ENCODE data around the gene FGR.

DNA sequence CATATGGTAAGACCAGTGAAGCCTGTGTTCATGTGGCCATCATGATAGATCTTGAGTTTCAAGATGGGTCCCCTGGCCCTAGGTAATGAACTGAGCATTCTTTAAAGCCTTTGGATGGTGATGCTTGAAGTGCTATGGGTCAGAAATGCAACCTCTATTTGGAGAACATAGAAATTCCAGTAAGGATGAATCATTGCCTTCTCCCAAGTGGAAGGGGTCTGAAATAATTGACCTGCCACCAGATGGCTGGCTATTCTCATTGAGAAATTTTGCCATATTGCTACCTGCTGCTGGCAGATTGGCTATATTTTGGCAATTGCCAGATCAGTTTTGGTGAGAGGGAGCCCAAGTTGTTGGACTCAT, 37.7 kb upstream of the FGR start:
- TF ChIP-seq POLR2AphosphoS5 (IDR thresholded peaks at IDR 0.05; ENCODE audit: low read depth, low read length) = no peak
- TF ChIP-seq, protein P1, sequence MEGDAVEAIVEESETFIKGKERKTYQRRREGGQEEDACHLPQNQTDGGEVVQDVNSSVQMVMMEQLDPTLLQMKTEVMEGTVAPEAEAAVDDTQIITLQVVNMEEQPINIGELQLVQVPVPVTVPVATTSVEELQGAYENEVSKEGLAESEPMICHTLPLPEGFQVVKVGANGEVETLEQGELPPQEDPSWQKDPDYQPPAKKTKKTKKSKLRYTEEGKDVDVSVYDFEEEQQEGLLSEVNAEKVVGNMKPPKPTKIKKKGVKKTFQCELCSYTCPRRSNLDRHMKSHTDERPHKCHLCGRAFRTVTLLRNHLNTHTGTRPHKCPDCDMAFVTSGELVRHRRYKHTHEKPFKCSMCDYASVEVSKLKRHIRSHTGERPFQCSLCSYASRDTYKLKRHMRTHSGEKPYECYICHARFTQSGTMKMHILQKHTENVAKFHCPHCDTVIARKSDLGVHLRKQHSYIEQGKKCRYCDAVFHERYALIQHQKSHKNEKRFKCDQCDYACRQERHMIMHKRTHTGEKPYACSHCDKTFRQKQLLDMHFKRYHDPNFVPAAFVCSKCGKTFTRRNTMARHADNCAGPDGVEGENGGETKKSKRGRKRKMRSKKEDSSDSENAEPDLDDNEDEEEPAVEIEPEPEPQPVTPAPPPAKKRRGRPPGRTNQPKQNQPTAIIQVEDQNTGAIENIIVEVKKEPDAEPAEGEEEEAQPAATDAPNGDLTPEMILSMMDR (IDR thresholded peaks at IDR 0.05 in 2 of 3, conservative IDR thresholded peaks at IDR 0.05 in 1 of 3; ENCODE audit: borderline replicate concordance in 1 of 3, insufficient read depth in 1 of 3, low read depth in 2 of 3, low read length in 2 of 3) = no peak
- TF ChIP-seq, protein P2, sequence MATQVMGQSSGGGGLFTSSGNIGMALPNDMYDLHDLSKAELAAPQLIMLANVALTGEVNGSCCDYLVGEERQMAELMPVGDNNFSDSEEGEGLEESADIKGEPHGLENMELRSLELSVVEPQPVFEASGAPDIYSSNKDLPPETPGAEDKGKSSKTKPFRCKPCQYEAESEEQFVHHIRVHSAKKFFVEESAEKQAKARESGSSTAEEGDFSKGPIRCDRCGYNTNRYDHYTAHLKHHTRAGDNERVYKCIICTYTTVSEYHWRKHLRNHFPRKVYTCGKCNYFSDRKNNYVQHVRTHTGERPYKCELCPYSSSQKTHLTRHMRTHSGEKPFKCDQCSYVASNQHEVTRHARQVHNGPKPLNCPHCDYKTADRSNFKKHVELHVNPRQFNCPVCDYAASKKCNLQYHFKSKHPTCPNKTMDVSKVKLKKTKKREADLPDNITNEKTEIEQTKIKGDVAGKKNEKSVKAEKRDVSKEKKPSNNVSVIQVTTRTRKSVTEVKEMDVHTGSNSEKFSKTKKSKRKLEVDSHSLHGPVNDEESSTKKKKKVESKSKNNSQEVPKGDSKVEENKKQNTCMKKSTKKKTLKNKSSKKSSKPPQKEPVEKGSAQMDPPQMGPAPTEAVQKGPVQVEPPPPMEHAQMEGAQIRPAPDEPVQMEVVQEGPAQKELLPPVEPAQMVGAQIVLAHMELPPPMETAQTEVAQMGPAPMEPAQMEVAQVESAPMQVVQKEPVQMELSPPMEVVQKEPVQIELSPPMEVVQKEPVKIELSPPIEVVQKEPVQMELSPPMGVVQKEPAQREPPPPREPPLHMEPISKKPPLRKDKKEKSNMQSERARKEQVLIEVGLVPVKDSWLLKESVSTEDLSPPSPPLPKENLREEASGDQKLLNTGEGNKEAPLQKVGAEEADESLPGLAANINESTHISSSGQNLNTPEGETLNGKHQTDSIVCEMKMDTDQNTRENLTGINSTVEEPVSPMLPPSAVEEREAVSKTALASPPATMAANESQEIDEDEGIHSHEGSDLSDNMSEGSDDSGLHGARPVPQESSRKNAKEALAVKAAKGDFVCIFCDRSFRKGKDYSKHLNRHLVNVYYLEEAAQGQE (IDR thresholded peaks at IDR 0.05; ENCODE audit: low read depth) = no peak
- TF ChIP-seq, protein P3, sequence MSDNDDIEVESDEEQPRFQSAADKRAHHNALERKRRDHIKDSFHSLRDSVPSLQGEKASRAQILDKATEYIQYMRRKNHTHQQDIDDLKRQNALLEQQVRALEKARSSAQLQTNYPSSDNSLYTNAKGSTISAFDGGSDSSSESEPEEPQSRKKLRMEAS (IDR thresholded peaks at IDR 0.05) = no peak
- no peak for TF ChIP-seq TCF7L2 (IDR thresholded peaks at IDR 0.05; ENCODE audit: borderline replicate concordance, extremely low read depth, insufficient read depth, insufficient read length)
- no peak for TF ChIP-seq FOSL1 (IDR thresholded peaks at IDR 0.05; ENCODE audit: low read depth)
- TF ChIP-seq EGR1 (IDR thresholded peaks at IDR 0.05; ENCODE audit: low read depth) = no peak
- TF ChIP-seq POLR2A (IDR thresholded peaks at IDR 0.05; ENCODE audit: borderline replicate concordance, extremely low read depth, insufficient read depth, insufficient read length) = no peak
- TF ChIP-seq JUND (IDR thresholded peaks at IDR 0.05) = no peak
- TF ChIP-seq, protein P4, sequence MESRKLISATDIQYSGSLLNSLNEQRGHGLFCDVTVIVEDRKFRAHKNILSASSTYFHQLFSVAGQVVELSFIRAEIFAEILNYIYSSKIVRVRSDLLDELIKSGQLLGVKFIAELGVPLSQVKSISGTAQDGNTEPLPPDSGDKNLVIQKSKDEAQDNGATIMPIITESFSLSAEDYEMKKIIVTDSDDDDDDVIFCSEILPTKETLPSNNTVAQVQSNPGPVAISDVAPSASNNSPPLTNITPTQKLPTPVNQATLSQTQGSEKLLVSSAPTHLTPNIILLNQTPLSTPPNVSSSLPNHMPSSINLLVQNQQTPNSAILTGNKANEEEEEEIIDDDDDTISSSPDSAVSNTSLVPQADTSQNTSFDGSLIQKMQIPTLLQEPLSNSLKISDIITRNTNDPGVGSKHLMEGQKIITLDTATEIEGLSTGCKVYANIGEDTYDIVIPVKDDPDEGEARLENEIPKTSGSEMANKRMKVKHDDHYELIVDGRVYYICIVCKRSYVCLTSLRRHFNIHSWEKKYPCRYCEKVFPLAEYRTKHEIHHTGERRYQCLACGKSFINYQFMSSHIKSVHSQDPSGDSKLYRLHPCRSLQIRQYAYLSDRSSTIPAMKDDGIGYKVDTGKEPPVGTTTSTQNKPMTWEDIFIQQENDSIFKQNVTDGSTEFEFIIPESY (IDR thresholded peaks at IDR 0.05; ENCODE audit: extremely low read depth, insufficient replicate concordance, low read length) = no peak
- no peak for TF ChIP-seq YY1 (IDR thresholded peaks at IDR 0.05; ENCODE audit: extremely low read depth, insufficient replicate concordance, low read depth, low read length)
- peak; percentile 13; the same call in 1 of the 2 replicates for TF ChIP-seq SP1 (IDR thresholded peaks at IDR 0.05; ENCODE audit: low read depth)
